Tongue (tissue), 2 donors: ENCODE results near the gene CTSW. TPM values are rescaled to one million over a fixed set of nuclear protein-coding genes. Genes with fewer than 3 reads are reported as not detected.

ENCODE experiments used
- DNase-seq: peaks from one replicate; pipeline ENCODE4 v3.0.0-alpha.2; 2015
- total RNA-seq: library from RNA; depleted of rRNA; stranded (reverse); fragments of >200 nt; gene quantifications from one replicate; pipeline ENCODE4 v1.2.3, GENCODE V29; 2014

CTSW gene
- total RNA-seq, 1 donor from 2014 or later = 0.82 TPM

DNA sequence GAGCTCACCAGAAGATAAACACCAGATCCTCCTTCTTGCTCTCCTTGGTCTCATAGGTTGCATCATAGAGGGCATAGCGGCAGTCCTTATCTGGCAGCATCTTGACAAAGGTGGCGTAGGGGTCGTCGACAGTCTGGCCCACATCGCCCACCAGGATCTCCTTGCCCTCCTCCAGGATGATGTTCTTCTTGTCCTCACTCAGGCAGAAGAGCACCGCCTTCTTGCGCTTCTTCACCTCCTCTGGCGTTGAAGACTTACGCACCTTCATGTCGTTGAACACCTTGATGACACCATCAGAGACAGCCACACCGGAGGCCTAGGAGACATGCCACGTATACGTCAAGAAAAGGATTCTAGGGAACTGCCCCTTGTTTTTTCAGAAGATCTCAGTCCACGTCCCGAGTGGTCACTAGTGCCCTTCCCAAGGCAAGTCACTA, 23.7 kb upstream of the CTSW start:
- peak; percentile 0 for DNase-seq

DNA sequence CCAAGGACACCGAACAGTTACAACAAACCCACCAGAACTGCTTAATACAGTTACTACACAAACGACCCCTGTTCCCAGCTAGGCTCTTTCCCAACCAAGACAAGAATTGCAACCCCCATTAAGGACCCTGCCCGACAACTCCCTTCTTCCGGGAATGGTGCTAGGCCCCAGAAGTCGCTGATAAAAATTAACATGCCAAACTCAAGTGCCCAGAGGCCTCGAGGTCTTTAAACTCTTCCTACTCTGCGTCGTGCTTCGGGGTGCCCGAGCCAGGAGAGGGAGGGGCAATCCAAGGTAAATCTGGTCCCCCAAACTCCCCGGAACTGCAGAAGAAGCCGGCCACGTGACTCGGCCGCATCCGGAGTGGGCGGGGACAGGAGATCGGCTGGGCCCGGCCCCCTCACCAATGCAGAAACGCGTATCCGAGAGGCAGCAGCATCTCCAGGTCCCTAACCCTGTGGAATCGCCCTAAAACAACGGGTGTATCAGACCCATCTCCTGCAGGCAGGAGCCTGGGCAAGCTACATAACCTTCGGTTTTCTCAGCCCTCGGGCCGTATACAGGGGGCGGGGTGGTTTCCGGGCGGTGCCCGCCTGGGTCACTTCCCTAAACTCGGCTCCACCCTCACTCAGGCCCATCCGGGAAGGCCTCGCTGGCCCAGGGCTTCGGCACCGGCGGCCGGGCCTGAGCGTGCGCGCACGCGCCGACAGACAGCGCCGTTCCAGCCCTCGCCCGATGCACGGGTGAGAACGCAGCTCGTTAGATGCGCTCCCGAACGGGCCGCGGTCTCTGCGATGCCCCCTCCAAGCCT, 22.7 kb upstream of the CTSW start:
- peak; percentile 81 for DNase-seq

DNA sequence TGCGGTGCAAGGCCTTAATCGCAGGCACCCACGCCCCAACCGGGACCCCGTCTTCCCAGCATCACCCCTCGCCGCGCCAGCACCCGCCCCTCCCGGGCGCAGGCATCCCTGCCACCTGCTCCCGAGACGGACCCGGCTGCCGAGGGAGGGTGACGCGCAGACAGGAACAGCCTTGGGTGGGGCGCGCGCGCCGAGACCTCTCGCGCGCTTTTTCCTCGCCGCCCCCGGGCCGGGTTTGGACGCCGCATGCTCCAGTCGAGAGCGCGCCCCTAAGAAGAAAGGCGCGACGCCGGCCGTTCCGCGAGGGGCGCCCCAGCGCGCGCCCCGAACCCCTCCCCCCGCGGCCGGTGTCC, 22.2 kb upstream of the CTSW start:
- DNase-seq = no peak

DNA sequence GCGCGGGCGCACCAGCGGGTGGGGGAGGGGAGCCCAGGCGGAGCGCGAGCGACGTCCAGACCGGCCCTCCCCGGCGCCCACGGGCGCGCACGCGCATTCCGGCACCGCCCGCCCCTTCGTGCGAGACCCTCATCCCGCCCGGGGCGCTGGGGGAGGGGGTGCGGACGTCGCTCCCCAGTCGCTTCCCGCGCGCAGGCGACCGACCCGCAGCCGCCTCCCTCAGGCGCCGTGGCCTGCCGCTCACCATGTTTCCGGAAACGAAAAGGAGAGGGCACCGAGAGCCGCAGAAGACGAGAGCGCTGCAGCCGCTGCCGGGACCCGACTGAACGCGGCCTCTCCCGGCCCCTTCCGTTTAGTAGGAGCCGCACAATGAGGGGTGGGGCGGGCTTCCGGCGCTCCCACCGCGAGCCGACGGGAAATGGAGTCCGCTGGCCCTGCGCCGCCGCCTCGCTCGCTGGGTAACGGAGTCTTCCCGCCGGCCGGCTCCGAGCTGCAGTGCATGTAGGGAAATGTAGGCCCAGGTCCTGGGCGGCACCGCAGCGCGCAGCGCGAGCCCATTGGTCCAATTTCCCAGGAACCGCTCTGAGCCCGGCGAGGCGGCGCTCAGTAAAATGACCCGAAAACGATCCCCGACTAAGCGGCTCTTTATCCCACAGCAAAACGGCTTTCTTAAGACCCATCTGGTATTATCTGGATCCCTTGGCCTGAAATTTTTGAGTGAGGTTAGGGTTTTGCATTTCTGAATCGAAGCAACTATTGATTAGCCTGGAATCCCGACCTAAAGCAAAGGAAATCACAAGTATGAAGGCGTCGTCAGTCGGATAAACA, 21.6 kb upstream of the CTSW start, which contains the start of gene CFL1:
TSS of gene CFL1 (minus strand) at position 328 of the 828 bp plus-strand sequence. CDS start at position 247, 81 bp downstream.
- peak; percentile 99 for DNase-seq

DNA sequence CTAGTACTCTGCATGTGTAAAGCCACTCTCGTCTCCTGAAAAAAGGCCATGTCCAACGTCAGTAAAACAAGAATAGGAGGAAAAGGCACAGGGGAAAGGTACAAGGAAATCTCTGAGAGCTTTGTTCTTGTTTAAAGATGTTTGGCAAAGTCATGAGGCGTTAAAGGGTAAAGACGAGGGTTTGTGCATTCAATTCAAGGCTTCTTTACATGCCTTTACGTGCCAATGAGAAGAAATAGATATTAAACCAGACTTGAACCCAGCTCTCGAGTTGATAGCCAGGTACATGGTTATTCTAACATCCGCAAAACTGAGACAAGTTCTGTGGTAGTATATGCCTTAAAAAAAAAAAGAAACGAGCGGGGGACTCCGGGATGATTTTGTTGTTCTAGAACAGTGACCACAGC, 21.0 kb upstream of the CTSW start:
- no peak for DNase-seq

DNA sequence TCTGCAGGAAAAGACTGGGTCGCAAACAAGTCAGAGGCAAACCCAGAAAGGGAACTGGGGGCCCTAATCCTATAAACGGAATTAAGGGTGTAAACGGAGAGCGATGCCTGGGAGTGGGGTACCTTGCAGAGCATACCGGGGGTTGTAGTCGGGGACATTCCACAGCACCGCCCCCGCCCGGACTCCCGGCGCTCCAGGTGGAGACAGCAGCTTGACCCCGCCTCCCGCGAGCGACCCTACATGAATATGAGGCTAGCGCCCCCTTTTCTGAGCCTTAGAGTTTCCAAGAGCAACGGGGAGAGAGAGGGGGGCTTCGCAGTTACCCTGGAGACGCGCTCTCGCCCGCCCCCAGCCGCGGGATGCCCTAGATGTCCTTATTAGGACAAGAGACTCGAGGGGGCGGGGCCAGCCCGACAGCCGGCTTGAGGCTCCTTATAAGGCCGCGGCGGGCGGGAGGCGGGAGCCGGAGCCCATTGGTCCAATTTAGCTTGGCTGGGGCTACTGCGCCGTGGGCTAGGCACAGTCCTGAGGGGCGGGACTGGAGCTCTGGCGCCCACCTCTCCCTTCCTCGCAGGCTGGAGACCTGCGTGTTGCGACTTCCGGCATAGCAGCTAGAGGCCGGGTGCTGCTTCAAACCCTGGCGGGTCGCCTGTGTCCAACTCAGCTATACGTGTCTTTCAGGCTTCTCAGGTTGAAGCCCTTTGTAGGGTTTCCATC, 20.4 kb upstream of the CTSW start:
- peak; percentile 99 for DNase-seq

DNA sequence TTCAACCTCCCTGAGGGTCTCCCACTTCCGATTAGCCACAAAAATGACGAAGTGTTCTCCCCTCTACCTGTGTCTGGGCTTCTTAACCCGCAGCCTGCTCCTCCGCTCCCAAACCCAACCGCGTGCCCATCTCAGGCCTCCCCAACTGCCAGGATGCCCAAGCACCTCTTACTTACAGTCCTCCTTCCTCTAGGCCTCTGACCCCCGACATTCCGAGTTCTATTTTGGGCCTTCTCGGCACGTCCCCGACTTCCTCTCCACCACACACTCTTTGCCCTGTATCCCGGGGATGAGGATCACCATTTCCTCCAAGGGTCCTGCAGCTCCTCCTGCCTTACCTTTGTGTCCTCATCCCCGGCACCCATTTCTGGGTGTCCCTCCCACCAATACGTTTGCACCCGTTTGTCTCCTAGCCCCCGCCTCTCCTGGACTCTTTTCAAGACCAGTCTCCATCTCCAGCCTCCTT, 19.8 kb upstream of the CTSW start:
- no peak for DNase-seq

DNA sequence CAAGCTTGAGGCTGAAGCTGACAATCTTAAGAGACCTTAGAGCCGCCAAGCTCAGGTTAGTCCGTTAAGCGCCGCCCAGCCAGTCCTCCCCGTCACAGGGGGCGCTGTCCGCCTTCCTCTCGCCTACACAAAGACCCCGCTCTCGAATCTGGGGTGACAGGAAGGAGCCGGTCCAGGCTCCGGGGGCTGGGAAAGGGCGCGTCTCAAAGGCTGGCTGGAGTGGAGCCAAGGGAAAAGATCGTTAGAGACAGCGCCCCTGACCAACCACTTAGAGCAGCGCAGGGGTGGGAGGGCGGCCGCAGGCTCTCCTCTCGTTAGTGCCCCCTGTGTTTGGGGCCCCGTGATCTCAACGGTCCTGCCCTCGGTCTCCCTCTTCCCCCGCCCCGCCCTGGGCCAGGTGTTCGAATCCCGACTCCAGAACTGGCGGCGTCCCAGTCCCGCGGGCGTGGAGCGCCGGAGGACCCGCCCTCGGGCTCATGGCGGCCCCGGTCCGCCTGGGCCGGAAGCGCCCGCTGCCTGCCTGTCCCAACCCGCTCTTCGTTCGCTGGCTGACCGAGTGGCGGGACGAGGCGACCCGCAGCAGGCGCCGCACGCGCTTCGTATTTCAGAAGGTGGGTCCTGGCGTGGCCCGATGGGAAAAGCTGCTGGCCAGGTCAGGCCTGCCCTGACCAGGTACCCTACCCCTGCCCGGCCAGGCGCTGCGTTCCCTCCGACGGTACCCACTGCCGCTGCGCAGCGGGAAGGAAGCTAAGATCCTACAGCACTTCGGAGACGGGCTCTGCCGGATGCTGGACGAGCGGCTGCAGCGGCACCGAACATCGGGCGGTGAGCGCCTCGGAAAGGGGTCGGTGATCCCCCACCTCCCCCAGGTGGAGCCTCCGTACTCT, 19.1 kb upstream of the CTSW start, which contains the start of gene MUS81:
TSS of gene MUS81 (plus strand) at position 156 of the 887 bp plus-strand sequence. CDS start at position 477, 321 bp downstream.
- DNase-seq = peak; percentile 99

DNA sequence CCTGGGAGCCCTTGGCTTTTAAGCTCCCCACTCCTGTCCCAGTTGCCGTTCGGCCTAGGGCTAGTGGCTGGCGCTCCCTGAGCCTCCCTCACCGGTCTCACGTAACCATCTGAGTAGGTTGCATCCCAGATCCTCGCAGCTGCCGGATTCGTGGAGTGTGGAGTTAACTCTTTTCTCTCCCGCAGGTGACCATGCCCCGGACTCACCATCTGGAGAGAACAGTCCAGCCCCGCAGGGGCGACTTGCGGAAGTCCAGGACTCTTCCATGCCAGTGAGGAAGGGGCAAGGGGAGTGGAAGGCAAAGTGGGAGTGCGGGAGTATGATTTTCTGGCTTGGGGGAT, 18.5 kb upstream of the CTSW start:
- DNase-seq = peak; percentile 14

DNA sequence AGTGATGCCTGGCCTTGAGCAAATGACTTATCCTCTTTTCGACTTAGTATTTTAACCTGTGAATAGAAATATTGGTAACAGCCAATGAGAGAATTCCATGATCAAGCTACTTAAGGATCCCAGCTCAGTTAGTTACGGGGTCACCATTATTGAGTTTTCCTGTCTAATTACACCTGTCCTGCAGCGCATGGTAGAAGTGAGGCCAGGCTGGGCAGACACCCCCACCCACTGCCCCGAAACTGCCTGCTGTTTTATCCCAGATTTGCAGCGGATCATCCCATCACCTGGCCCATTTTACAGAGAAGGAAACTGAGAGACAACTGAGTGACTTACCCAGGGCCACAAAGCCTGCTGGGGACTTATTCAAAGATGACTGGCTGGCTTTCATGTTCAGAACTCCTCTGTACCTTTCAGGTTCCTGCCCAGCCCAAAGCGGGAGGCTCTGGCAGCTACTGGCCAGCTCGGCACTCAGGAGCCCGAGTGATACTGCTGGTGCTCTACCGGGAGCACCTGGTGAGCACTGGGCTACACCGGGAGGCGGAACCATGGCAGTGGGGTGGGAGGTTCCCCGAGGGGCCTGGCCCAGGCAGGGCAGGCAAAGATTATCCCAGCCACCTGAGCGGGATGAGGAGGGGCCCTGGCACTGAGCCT, 18.0 kb upstream of the CTSW start:
- peak; percentile 1 for DNase-seq

DNA sequence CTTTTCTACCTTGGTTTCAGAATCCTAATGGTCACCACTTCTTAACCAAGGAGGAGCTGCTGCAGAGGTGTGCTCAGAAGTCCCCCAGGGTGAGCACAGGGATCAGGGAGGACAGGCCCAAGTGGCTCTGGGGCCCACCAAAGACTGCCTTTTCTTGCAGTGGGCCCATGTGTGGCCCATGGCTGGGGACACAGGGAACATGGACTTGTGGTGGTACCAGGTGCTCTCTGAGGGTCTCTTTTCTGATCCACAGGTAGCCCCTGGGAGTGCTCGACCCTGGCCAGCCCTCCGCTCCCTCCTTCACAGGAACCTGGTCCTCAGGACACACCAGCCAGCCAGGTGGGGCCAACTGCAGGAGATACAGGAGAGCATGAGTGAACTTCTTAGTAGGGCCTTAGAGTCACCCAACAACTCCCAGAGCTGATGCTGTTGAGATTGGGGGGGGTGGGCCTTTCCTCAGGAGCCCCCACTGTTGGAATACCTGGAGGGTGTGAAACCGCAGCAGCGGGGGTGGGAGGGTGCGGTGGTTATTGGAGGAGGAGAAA, 17.4 kb upstream of the CTSW start:
- no peak for DNase-seq

DNA sequence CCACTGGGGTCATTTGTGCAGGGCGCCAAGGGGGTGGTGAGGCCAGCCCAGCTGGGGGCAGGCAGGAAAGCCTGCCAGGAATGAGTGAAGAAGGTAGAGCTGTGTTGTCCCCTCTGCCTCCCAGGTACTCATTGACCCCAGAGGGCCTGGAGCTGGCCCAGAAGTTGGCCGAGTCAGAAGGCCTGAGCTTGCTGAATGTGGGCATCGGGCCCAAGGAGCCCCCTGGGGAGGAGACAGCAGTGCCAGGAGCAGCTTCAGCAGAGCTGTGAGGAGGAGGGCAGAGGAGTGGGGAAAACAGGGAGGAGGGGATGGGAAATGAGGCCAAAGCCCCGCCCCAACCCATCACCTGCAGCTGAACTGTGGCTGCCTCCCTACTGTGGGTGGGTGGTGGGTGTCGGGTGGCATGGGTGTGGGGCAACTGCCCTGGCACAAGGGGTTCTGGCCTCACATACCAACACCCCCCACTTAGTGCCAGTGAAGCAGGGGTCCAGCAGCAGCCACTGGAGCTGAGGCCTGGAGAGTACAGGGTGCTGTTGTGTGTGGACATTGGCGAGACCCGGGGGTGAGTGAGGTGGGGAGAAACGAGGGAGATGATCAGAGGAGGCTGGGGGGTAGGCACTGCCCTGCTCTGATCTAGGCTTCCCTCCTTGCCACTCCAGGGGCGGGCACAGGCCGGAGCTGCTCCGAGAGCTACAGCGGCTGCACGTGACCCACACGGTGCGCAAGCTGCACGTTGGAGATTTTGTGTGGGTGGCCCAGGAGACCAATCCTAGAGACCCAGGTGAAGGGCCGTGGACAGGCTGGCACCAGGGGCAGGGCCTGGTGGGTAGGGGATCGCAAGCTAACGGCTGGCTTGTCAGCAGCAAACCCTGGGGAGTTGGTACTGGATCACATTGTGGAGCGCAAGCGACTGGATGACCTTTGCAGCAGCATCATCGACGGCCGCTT, 16.4 kb upstream of the CTSW start:
- no peak for DNase-seq

DNA sequence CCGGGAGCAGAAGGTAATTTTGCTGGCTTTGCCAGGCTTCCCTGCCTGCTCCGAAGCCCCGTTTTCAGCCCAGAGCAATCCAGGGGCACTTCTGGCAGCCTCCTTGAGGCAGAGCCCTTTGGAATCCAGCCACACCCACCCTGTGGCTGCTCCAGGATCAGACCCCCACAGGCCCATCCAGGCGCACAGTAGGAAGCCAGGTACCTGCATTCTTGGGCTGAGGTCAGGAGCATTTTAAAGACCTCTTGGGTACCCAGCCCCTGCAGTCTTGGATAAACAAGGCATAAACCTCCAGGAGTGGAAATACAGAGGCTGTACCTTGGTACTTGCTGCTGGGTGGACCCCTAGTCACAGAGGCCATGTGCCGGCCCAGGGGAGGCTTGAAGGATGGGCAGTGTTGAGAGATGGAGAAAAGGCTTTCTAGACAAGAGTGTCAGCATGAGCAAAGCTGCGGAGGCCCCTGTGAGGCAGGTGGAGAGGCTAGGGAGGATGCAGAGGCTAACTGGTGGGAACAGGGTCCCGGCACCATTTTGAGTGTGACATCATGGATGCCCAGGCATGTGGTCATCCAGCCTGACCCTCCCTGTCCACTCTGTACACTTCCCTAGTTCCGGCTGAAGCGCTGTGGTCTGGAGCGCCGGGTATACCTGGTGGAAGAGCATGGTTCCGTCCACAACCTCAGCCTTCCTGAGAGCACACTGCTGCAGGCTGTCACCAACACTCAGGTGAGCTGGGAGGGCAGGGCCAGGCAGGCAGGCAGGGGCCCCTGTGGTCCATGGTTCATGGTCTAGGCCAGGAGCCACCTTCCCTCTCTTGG, 15.5 kb upstream of the CTSW start:
- DNase-seq = no peak

DNA sequence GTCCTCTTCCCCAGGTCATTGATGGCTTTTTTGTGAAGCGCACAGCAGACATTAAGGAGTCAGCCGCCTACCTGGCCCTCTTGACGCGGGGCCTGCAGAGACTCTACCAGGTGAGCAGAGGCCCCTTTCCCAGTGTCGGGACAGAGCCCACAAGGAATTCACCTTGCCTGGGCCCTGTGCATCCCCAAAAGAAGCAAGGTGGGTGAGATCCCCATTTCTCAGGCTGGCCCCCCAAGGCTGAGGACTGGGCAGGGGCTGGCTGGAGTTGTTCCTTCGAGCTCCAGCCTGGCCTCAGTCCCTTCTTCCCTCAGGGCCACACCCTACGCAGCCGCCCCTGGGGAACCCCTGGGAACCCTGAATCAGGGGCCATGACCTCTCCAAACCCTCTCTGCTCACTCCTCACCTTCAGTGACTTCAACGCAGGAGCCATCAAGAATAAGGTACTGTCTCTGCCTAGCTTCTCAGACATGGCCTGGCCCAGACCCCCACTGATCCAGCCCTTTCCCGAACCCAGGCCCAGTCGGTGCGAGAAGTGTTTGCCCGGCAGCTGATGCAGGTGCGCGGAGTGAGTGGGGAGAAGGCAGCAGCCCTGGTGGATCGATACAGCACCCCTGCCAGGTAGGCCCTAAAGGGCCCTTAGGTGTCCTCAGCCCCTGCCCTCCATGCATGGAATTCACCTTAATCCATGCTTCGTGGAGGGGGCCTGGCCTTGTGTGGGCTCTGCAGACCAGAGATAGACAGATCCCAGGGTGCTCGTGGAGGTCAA, 14.7 kb upstream of the CTSW start:
- no peak for DNase-seq

DNA sequence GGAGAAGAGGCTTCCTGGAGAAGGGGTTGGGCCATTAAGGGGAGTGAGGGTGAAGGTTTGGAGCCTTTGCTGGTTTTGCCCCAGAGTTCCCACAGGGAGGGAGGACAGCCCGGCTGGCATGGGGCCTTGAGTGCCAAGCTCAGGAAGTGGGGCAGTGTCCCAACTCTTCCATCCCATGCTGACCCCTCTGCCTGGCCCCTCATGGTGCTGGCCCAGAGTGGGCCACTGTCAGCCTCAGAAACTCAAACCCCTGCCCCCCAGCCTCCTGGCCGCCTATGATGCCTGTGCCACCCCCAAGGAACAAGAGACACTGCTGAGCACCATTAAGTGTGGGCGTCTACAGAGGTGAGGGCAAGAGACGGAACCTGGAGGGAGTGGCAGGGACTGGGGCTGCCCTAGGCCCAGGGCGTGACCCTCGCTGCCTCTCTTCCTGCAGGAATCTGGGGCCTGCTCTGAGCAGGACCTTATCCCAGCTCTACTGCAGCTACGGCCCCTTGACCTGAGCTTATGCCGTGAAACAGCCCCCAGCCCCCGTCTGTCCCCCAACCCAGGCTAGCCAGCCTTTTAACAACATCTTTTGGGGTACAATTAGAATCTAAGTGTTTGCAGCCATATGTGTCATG, 14.0 kb upstream of the CTSW start:
- DNase-seq = no peak

DNA sequence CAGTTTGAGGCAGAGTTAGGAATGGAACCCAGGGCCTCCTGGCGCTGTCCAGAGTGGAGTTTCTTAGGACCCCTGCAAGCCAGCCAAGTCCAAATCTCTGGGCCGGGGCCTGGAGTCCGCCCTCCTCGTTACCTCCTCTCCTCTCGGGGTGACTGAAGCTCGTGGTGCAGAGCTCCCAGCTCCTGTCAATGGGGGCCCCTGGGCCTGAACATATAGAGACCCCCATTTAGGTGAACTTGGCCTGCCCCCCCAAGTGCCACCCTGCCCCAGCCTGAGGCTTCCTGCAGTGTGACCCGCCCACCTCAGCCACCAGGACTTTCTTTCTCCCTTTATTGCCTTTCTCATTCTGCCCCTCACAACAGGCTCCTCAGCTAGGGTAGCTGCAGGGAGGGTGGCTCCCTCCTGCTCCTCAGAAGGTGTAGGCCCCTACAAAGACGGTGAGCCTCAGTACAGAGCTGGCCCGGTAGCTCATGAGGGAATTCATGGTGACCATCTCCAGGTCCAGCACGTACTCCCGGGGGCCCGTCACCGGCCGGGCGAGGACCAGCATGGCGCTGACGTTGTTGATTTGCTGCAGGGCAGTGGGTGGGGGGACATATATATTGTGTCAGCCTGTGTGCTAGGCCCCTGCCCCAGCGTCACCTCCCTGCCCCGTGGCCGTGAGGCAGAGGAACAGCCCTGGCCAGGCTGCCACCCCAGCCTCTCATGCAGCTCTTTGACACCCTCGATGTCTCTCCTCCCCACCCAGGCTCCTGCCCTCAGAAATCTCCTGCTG, 12.9 kb upstream of the CTSW start:
- DNase-seq = no peak
